ENCODE results near the gene NUAK2.

NUAK2 gene

GRCh38 chr1:205270764-205271163 lies 50.8 kb downstream of the NUAK2 start (continued):
- TF ChIP-seq, protein P1, sequence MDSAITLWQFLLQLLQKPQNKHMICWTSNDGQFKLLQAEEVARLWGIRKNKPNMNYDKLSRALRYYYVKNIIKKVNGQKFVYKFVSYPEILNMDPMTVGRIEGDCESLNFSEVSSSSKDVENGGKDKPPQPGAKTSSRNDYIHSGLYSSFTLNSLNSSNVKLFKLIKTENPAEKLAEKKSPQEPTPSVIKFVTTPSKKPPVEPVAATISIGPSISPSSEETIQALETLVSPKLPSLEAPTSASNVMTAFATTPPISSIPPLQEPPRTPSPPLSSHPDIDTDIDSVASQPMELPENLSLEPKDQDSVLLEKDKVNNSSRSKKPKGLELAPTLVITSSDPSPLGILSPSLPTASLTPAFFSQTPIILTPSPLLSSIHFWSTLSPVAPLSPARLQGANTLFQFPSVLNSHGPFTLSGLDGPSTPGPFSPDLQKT (IDR thresholded peaks at IDR 0.05; ENCODE audit: borderline replicate concordance, low read depth, low read length): no peak
- no peak for TF ChIP-seq ZNF664 (tag by site-specific recombination; IDR thresholded peaks at IDR 0.05)
- no peak for TF ChIP-seq ZFP3 (tag by site-specific recombination; IDR thresholded peaks at IDR 0.05; ENCODE audit: low read depth)
- TF ChIP-seq ZNF433 (tag by site-specific recombination; IDR thresholded peaks at IDR 0.05; ENCODE audit: low read depth): no peak
- no peak for TF ChIP-seq ZFP37 (tag by site-specific recombination; IDR thresholded peaks at IDR 0.05)
- no peak for TF ChIP-seq FEZF1 (tag by site-specific recombination; IDR thresholded peaks at IDR 0.05)
- no peak for TF ChIP-seq SCRT2 (tag by site-specific recombination; IDR thresholded peaks at IDR 0.05)
- TF ChIP-seq WT1 (tag by site-specific recombination; IDR thresholded peaks at IDR 0.05): peak; percentile 24; the same call in 1 of the 2 replicates
- TF ChIP-seq PRDM1 (tag by site-specific recombination; IDR thresholded peaks at IDR 0.05): 0 out of 2 replicates have a peak, but pooled peaks have one; percentile 46
- TF ChIP-seq ZNF548 (tag by site-specific recombination; IDR thresholded peaks at IDR 0.05): no peak
- TF ChIP-seq ZNF184 (tag by site-specific recombination; IDR thresholded peaks at IDR 0.05): no peak
- no peak for TF ChIP-seq ZFP69B (tag by site-specific recombination; IDR thresholded peaks at IDR 0.05)
- TF ChIP-seq ZNF596 (tag by site-specific recombination; IDR thresholded peaks at IDR 0.05): no peak
- TF ChIP-seq ZNF221 (tag by site-specific recombination; IDR thresholded peaks at IDR 0.05; ENCODE audit: borderline replicate concordance): no peak
- no peak for TF ChIP-seq ZNF791 (tag by site-specific recombination; IDR thresholded peaks at IDR 0.05)
- peak; percentile 55 for TF ChIP-seq EGR2 (tag by site-specific recombination; IDR thresholded peaks at IDR 0.05; ENCODE audit: low read depth)
- TF ChIP-seq ZNF112 (tag by site-specific recombination; IDR thresholded peaks at IDR 0.05): no peak
- peak; percentile 67; the same call in 1 of the 2 replicates for TF ChIP-seq ZNF629 (tag by site-specific recombination; IDR thresholded peaks at IDR 0.05)
- TF ChIP-seq PATZ1 (tag by site-specific recombination; IDR thresholded peaks at IDR 0.05): no peak
- TF ChIP-seq ZNF24 (tag by site-specific recombination; IDR thresholded peaks at IDR 0.05): peak; percentile 77
- no peak for TF ChIP-seq ZNF558 (tag by site-specific recombination; IDR thresholded peaks at IDR 0.05)

GRCh38 chr1:205270271-205270670 lies 51.3 kb downstream of the NUAK2 start:
- Histone ChIP-seq H3K4me1 (ENCODE audit: control insufficient read depth, insufficient read depth, low read length) (peaks cover 5% of the 10 kb centered on the region; the same call in 1 of the 2 replicates), H3K4me3 (ENCODE audit: low read depth, low read length) (no peak overlapping the region), H3K9me3 (ENCODE audit: control insufficient read depth, insufficient read depth, low read depth, low read length) (no peaks in the 10 kb centered on the region), H3K27ac (ENCODE audit: extremely low read depth, low read depth, low read length) (no peak overlapping the region), H3K36me3 (ENCODE audit: control insufficient read depth in 2 of 2, insufficient read depth in 1 of 2, low read length in 2 of 2) (peaks cover 0 to 16% of the 10 kb centered on the region in 2 experiments; a peak in 1 of 3 replicates)
- POLR2A ChIA-PET: interaction anchor here (1.0 kb wide), 1 partner anchor 52 kb away, joined by 3 read pairs; the partner anchor contains the start of gene NUAK2
- TF ChIP-seq ZNF514 (tag by site-specific recombination; IDR thresholded peaks at IDR 0.05) (no peak), KLF9 (tag by site-specific recombination; IDR thresholded peaks at IDR 0.05; ENCODE audit: low read depth) (no peak), GLI4 (tag by site-specific recombination; IDR thresholded peaks at IDR 0.05) (no peak), ZNF341 (tag by site-specific recombination; IDR thresholded peaks at IDR 0.05; ENCODE audit: low read depth) (no peak), ZSCAN23 (tag by site-specific recombination; IDR thresholded peaks at IDR 0.05) (no peak), ZBTB7A (tag by site-specific recombination; IDR thresholded peaks at IDR 0.05; ENCODE audit: low read depth) (no peak), ZNF777 (tag by site-specific recombination; IDR thresholded peaks at IDR 0.05; ENCODE audit: borderline replicate concordance) (no peak), ZNF280C (tag by site-specific recombination; IDR thresholded peaks at IDR 0.05) (no peak), ZNF292 (tag by site-specific recombination; IDR thresholded peaks at IDR 0.05; ENCODE audit: borderline replicate concordance, low read depth) (no peak), BCL11B (tag by site-specific recombination; IDR thresholded peaks at IDR 0.05; ENCODE audit: low read depth) (no peak)
- TF ChIP-seq, protein P2, sequence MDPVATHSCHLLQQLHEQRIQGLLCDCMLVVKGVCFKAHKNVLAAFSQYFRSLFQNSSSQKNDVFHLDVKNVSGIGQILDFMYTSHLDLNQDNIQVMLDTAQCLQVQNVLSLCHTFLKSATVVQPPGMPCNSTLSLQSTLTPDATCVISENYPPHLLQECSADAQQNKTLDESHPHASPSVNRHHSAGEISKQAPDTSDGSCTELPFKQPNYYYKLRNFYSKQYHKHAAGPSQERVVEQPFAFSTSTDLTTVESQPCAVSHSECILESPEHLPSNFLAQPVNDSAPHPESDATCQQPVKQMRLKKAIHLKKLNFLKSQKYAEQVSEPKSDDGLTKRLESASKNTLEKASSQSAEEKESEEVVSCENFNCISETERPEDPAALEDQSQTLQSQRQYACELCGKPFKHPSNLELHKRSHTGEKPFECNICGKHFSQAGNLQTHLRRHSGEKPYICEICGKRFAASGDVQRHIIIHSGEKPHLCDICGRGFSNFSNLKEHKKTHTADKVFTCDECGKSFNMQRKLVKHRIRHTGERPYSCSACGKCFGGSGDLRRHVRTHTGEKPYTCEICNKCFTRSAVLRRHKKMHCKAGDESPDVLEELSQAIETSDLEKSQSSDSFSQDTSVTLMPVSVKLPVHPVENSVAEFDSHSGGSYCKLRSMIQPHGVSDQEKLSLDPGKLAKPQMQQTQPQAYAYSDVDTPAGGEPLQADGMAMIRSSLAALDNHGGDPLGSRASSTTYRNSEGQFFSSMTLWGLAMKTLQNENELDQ (tag by site-specific recombination; IDR thresholded peaks at IDR 0.05; ENCODE audit: low read depth): no peak
- CTCF ChIA-PET: interaction anchor here (1.0 to 11.8 kb wide), 6 partner anchors 10 to 254 kb away, joined by 3 to 669 read pairs (median 15); partner anchors contain the start of gene NUAK2
